Fibroblast of villous mesenchyme (primary cell): ENCODE measurements around the gene PSMF1. TPM values are rescaled to one million over a fixed set of nuclear protein-coding genes. Genes with fewer than 3 reads are reported as not detected.

ENCODE experiments used
- DNase-seq: peaks from one replicate; pipeline ENCODE4 v3.0.0-alpha.2; 2010; ENCODE audit warnings: low read depth
- H3K4me3 ChIP-seq: 2 replicates; pipeline ENCODE4 v1.5.1; 2011; ENCODE audit warnings: low read depth, mild to moderate bottlenecking, low read length
- CTCF ChIP-seq: IDR thresholded peaks from 2 replicates; pipeline ENCODE4 v1.5.1; 2012; ENCODE audit warnings: low read depth, mild to moderate bottlenecking, low read length; ENCODE audit not compliant: insufficient read depth
- total RNA-seq: library from RNA; depleted of rRNA; stranded (reverse); fragments of >200 nt; gene quantifications from 2 replicates; pipeline ENCODE4 v1.2.3, GENCODE V29; 2012

PSMF1 gene
- total RNA-seq, 1 donor: 35.4 TPM

- no peak overlapping the region for H3K4me3 ChIP-seq
- TF ChIP-seq CTCF: no peak
- DNase-seq: no peak
Observed at GRCh38 chr20:1086277-1087213, 31.9 kb upstream of the PSMF1 start.

- no peak for TF ChIP-seq CTCF
- no peak overlapping the region for H3K4me3 ChIP-seq
- DNase-seq: no peak
Observed at GRCh38 chr20:1087311-1087905, 31.0 kb upstream of the PSMF1 start.

GRCh38 chr20:1094751-1095150, 23.7 kb upstream of the PSMF1 start:
- no peak for DNase-seq
- TF ChIP-seq CTCF: no peak
- H3K4me3 ChIP-seq: no peak overlapping the region

- no peak for TF ChIP-seq CTCF
- no peak for DNase-seq
- no peak overlapping the region for H3K4me3 ChIP-seq
Observed at GRCh38 chr20:1101533-1101932, 16.9 kb upstream of the PSMF1 start.

GRCh38 chr20:1102016-1102415, 16.4 kb upstream of the PSMF1 start:
- H3K4me3 ChIP-seq: no peak overlapping the region
- no peak for DNase-seq
- TF ChIP-seq CTCF: no peak

GRCh38 chr20:1103751-1104150, 14.7 kb upstream of the PSMF1 start:
- H3K4me3 ChIP-seq: no peak overlapping the region
- DNase-seq: no peak
- TF ChIP-seq CTCF: no peak
